Astrocyte (in vitro differentiated cells and primary cell): Measurements from ENCODE around the gene TPBG. TPM values are rescaled to one million over a fixed set of nuclear protein-coding genes. Genes with fewer than 3 reads are reported as not detected.

Experiments used
- DNase-seq: peaks from one replicate; pipeline ENCODE4 v3.0.0-alpha.2; 2010; ENCODE audit warnings: low read depth
- FAIRE-seq: peaks from 2 replicates; lab custom pipeline; 2011; peaks lifted over from hg19 to GRCh38; lab: Jason Lieb, UNC
- H2AFZ ChIP-seq: 2 replicates; pipeline ENCODE4 v1.6.0; 2012; ENCODE audit warnings: low read depth, low read length, inconsistent platforms
- H3K27ac ChIP-seq: 2 replicates; pipeline ENCODE4 v1.5.1; 2011; ENCODE audit warnings: low read depth, low read length, inconsistent platforms
- H3K27me3 ChIP-seq: 2 replicates; pipeline ENCODE4 v1.6.0; 2011; ENCODE audit warnings: low read length, inconsistent platforms; ENCODE audit not compliant: insufficient read depth
- H3K36me3 ChIP-seq: 2 replicates; pipeline ENCODE4 v1.5.1; 2011; ENCODE audit warnings: low read length, inconsistent platforms; ENCODE audit not compliant: insufficient read depth
- H3K4me1 ChIP-seq: 2 replicates; pipeline ENCODE4 v1.5.1; 2011; ENCODE audit warnings: low read length, inconsistent platforms; ENCODE audit not compliant: insufficient read depth
- H3K4me2 ChIP-seq: 2 replicates; pipeline ENCODE4 v1.6.0; 2012; ENCODE audit warnings: low read length, inconsistent platforms
- H3K4me3 ChIP-seq: 2 replicates; pipeline ENCODE4 v1.5.1; 2011; ENCODE audit warnings: low read depth, mild to moderate bottlenecking, low read length, inconsistent platforms; ENCODE audit not compliant: insufficient read depth
- H3K79me2 ChIP-seq: 2 replicates; pipeline ENCODE4 v1.6.0; 2012; ENCODE audit warnings: mild to moderate bottlenecking, low read length, inconsistent platforms; ENCODE audit not compliant: insufficient read depth
- H3K9ac ChIP-seq: 2 replicates; pipeline ENCODE4 v1.6.0; 2012; ENCODE audit warnings: mild to moderate bottlenecking, low read length, inconsistent platforms
- H3K9me3 ChIP-seq: 2 replicates; pipeline ENCODE4 v1.5.1; 2012; ENCODE audit warnings: low read depth, mild to moderate bottlenecking, low read length, inconsistent platforms; ENCODE audit not compliant: insufficient read depth
- H4K20me1 ChIP-seq: 2 replicates; pipeline ENCODE4 v1.6.0; 2012; ENCODE audit warnings: low read length, inconsistent platforms; ENCODE audit not compliant: insufficient read depth
- H3K27ac Mint-ChIP-seq: one replicate; pipeline ENCODE4 v1.8.0; 2021; ENCODE audit warnings: mild to moderate bottlenecking, mixed read lengths; ENCODE audit not compliant: unreplicated experiment
- H3K27me3 Mint-ChIP-seq: one replicate; pipeline ENCODE4 v1.8.0; 2021; ENCODE audit warnings: low read depth, mixed read lengths; ENCODE audit not compliant: unreplicated experiment
- H3K36me3 Mint-ChIP-seq: one replicate; pipeline ENCODE4 v1.8.0; 2021; ENCODE audit warnings: low read depth, mixed read lengths; ENCODE audit not compliant: unreplicated experiment
- H3K4me1 Mint-ChIP-seq: one replicate; pipeline ENCODE4 v1.8.0; 2021; ENCODE audit warnings: low read depth, mixed read lengths; ENCODE audit not compliant: unreplicated experiment
- H3K4me3 Mint-ChIP-seq: one replicate; pipeline ENCODE4 v1.8.0; 2021; ENCODE audit warnings: mild to moderate bottlenecking, moderate library complexity, mixed read lengths; ENCODE audit not compliant: unreplicated experiment
- H3K9me3 Mint-ChIP-seq: one replicate; pipeline ENCODE4 v1.8.0; 2021; ENCODE audit warnings: mild to moderate bottlenecking, mixed read lengths; ENCODE audit not compliant: unreplicated experiment
- EZH2 ChIP-seq: IDR thresholded peaks from 2 replicates; pipeline ENCODE4 v1.6.1; 2012; ENCODE audit warnings: mild to moderate bottlenecking, low read length, inconsistent platforms; ENCODE audit not compliant: insufficient read depth
- total RNA-seq: library from RNA; stranded (reverse); gene quantifications from 2 replicates; pipeline ENCODE4 v1.2.1, GENCODE V29; 2021
- TF ChIP-seq, protein P1 (sequence below): IDR thresholded peaks from 2 replicates; pipeline ENCODE4 v1.5.1; 2011; ENCODE audit warnings: low read depth, mild to moderate bottlenecking, inconsistent platforms, low read length, moderate library complexity; ENCODE audit not compliant: insufficient read depth

TPBG gene
- total RNA-seq, 1 donor from 2014 or later, result 26.0 TPM

- H3K27ac Mint-ChIP-seq, result no peak overlapping the region
- H3K79me2 ChIP-seq, result peaks cover 32% of the 10 kb centered on the region
- DNase-seq, result no peak
- FAIRE-seq, result no peak
- peaks cover 10% of the 10 kb centered on the region for H3K36me3 ChIP-seq
- H3K9ac ChIP-seq, result no peak overlapping the region
- H4K20me1 ChIP-seq, result peaks cover 20% of the 10 kb centered on the region
- peaks cover 15% of the 10 kb centered on the region for H3K4me1 ChIP-seq
- no peak overlapping the region for H3K27ac ChIP-seq
- H3K4me2 ChIP-seq, result no peak overlapping the region
- no peaks in the 10 kb centered on the region for H3K36me3 Mint-ChIP-seq
- no peak overlapping the region for H3K4me3 Mint-ChIP-seq
- no peak overlapping the region for H3K4me3 ChIP-seq
- no peak for TF ChIP-seq EZH2
- TF ChIP-seq, protein P1, sequence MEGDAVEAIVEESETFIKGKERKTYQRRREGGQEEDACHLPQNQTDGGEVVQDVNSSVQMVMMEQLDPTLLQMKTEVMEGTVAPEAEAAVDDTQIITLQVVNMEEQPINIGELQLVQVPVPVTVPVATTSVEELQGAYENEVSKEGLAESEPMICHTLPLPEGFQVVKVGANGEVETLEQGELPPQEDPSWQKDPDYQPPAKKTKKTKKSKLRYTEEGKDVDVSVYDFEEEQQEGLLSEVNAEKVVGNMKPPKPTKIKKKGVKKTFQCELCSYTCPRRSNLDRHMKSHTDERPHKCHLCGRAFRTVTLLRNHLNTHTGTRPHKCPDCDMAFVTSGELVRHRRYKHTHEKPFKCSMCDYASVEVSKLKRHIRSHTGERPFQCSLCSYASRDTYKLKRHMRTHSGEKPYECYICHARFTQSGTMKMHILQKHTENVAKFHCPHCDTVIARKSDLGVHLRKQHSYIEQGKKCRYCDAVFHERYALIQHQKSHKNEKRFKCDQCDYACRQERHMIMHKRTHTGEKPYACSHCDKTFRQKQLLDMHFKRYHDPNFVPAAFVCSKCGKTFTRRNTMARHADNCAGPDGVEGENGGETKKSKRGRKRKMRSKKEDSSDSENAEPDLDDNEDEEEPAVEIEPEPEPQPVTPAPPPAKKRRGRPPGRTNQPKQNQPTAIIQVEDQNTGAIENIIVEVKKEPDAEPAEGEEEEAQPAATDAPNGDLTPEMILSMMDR, result no peak
- H3K4me1 Mint-ChIP-seq, result peaks cover 2% of the 10 kb centered on the region
- H3K9me3 Mint-ChIP-seq, result no peaks in the 10 kb centered on the region
- H2AFZ ChIP-seq, result no peak overlapping the region
- no peaks in the 10 kb centered on the region for H3K27me3 Mint-ChIP-seq
- no peaks in the 10 kb centered on the region for H3K9me3 ChIP-seq
- H3K27me3 ChIP-seq, result no peaks in the 10 kb centered on the region
Observed at GRCh38 chr6:82367704-82368103, 4.1 kb downstream of the TPBG start.

GRCh38 chr6:82370788-82371187 lies 7.2 kb downstream of the TPBG start:
- H3K4me3 Mint-ChIP-seq, result no peak overlapping the region
- H3K9me3 Mint-ChIP-seq, result peaks cover 3% of the 10 kb centered on the region
- no peak overlapping the region for H3K4me2 ChIP-seq
- no peak overlapping the region for H3K27ac ChIP-seq
- peaks cover 2% of the 10 kb centered on the region for H3K4me1 Mint-ChIP-seq
- no peak for DNase-seq
- no peak for FAIRE-seq
- no peak overlapping the region for H2AFZ ChIP-seq
- no peaks in the 10 kb centered on the region for H3K27me3 ChIP-seq
- peaks cover 2% of the 10 kb centered on the region for H3K36me3 Mint-ChIP-seq
- TF ChIP-seq, protein P1, result no peak
- no peak for TF ChIP-seq EZH2
- H3K9me3 ChIP-seq, result no peaks in the 10 kb centered on the region
- H3K36me3 ChIP-seq, result peaks cover 8% of the 10 kb centered on the region
- H3K27ac Mint-ChIP-seq, result no peak overlapping the region
- peaks cover 13% of the 10 kb centered on the region for H4K20me1 ChIP-seq
- H3K4me1 ChIP-seq, result peaks cover 5% of the 10 kb centered on the region
- H3K27me3 Mint-ChIP-seq, result no peaks in the 10 kb centered on the region
- no peak overlapping the region for H3K9ac ChIP-seq
- peaks cover 22% of the 10 kb centered on the region for H3K79me2 ChIP-seq
- H3K4me3 ChIP-seq, result no peak overlapping the region

DNA sequence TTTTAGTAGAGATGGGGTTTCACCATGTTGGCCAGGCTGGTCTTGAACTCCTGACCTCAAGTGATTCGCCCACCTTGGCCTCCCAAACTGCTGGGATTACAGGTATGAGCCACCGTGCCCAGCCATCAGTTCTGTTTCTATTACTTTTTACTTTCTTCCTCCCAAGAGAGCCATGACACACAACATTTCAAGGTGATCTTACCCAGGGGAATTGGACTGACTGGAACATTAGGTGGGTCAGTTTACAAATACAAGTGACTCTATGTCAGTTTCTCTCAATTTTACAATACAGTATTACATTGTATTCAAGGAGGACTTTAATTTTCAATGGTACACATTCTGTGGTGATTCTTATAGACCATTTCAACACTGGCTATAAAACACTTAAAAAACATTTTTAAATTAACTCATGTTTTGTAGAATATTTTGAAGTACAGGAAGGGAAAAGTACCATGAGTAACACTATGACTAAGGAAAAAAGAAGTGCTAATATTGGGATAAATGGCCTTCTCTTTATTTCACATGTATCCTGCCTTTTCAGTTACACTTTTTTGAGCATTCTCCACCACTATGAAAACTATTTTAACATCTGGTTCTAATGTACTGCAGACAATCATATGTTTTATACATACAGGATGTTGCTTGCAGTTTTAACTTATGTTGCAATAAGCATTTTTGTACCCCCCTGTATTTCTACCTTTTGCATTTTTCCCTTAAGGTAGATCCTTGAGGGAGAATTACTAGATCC lies 8.4 kb downstream of the TPBG start:
- H3K36me3 ChIP-seq, result peaks cover under 1% of the 10 kb centered on the region
- DNase-seq, result peak; percentile 28
- Mint-ChIP-seq H3K27me3 (no peaks in the 10 kb centered on the region), H3K27ac (no peak overlapping the region), H3K4me3 (no peak overlapping the region), H3K4me1 (no peaks in the 10 kb centered on the region), H3K9me3 (peaks cover 10% of the 10 kb centered on the region), H3K36me3 (peaks cover 3% of the 10 kb centered on the region)
- no peak overlapping the region for H3K4me3 ChIP-seq
- H3K79me2 ChIP-seq, result peaks cover 10% of the 10 kb centered on the region
- H3K4me1 ChIP-seq, result no peaks in the 10 kb centered on the region
- H3K27me3 ChIP-seq, result no peaks in the 10 kb centered on the region
- no peak overlapping the region for H3K4me2 ChIP-seq
- FAIRE-seq, result no peak
- H2AFZ ChIP-seq, result no peak overlapping the region
- H3K9me3 ChIP-seq, result no peaks in the 10 kb centered on the region
- TF ChIP-seq, protein P1, result no peak
- no peak for TF ChIP-seq EZH2
- H3K9ac ChIP-seq, result no peak overlapping the region
- no peak overlapping the region for H3K27ac ChIP-seq
- peaks cover 2% of the 10 kb centered on the region for H4K20me1 ChIP-seq
